ENCODE measurements around the gene GDAP1L1. TPM values are rescaled to one million over a fixed set of nuclear protein-coding genes. Genes with fewer than 3 reads are reported as not detected.

Gene GDAP1L1
- total RNA-seq, 1 experiment from 2014 or later: not detected

- Mint-ChIP-seq H3K27ac (ENCODE audit: unreplicated experiment) (no peak overlapping the region), H3K36me3 (ENCODE audit: insufficient read depth, unreplicated experiment) (no peaks in the 10 kb centered on the region), H3K27me3 (ENCODE audit: unreplicated experiment) (no peaks in the 10 kb centered on the region), H3K4me1 (ENCODE audit: low read depth, unreplicated experiment) (peaks cover under 1% of the 10 kb centered on the region), H3K9me3 (ENCODE audit: low read depth, unreplicated experiment) (no peaks in the 10 kb centered on the region), H3K4me3 (ENCODE audit: low read depth, unreplicated experiment) (no peak overlapping the region)
- intact Hi-C loops (cut with micrococcal nuclease; ENCODE audit: unreplicated experiment): no loop called here
- CTCF ChIA-PET: interaction anchor here (0.5 kb wide), 1 partner anchor 605 kb away, joined by 3 read pairs; no protein-coding TSS in a partner anchor
- no peak for DNase-seq
- TF ChIP-seq CTCF (IDR thresholded peaks at IDR 0.05; ENCODE audit: unreplicated experiment): no peak
- no TSS peak for BruUV-seq (replicated peaks)
Measured at GRCh38 chr20:44222633-44223368, 24.3 kb upstream of the GDAP1L1 start.

GRCh38 chr20:44223721-44224120 lies 23.4 kb upstream of the GDAP1L1 start:
- CTCF ChIA-PET: interaction anchor here (0.5 to 0.7 kb wide), 2 partner anchors 204 to 605 kb away, joined by 3 to 4 read pairs; no protein-coding TSS in a partner anchor
- Mint-ChIP-seq H3K4me1 (ENCODE audit: low read depth, unreplicated experiment) (no peaks in the 10 kb centered on the region), H3K27ac (ENCODE audit: unreplicated experiment) (no peak overlapping the region), H3K27me3 (ENCODE audit: unreplicated experiment) (no peaks in the 10 kb centered on the region), H3K9me3 (ENCODE audit: low read depth, unreplicated experiment) (no peaks in the 10 kb centered on the region), H3K4me3 (ENCODE audit: low read depth, unreplicated experiment) (no peak overlapping the region), H3K36me3 (ENCODE audit: insufficient read depth, unreplicated experiment) (peaks cover 5% of the 10 kb centered on the region)
- no peak for TF ChIP-seq CTCF (IDR thresholded peaks at IDR 0.05; ENCODE audit: unreplicated experiment)
- BruUV-seq (replicated peaks): no TSS peak
- no peak for DNase-seq
- intact Hi-C loops (cut with micrococcal nuclease; ENCODE audit: unreplicated experiment): no loop called here

GRCh38 chr20:44224637-44225036 lies 22.5 kb upstream of the GDAP1L1 start:
- H3K27ac Mint-ChIP-seq (ENCODE audit: unreplicated experiment): no peak overlapping the region
- no peak overlapping the region for H3K4me3 Mint-ChIP-seq (ENCODE audit: low read depth, unreplicated experiment)
- TF ChIP-seq CTCF (IDR thresholded peaks at IDR 0.05; ENCODE audit: unreplicated experiment): no peak
- DNase-seq: no peak
- CTCF ChIA-PET: interaction anchor here (0.6 kb wide), 1 partner anchor 111 kb away, joined by 3 read pairs; no protein-coding TSS in a partner anchor
- H3K4me1 Mint-ChIP-seq (ENCODE audit: low read depth, unreplicated experiment): no peaks in the 10 kb centered on the region
- no TSS peak for BruUV-seq (replicated peaks)
- H3K36me3 Mint-ChIP-seq (ENCODE audit: insufficient read depth, unreplicated experiment): peaks cover 5% of the 10 kb centered on the region
- intact Hi-C loops (cut with micrococcal nuclease; ENCODE audit: unreplicated experiment): no loop called here
- no peaks in the 10 kb centered on the region for H3K9me3 Mint-ChIP-seq (ENCODE audit: low read depth, unreplicated experiment)
- H3K27me3 Mint-ChIP-seq (ENCODE audit: unreplicated experiment): no peaks in the 10 kb centered on the region

GRCh38 chr20:44228465-44229258 lies 18.4 kb upstream of the GDAP1L1 start:
- Mint-ChIP-seq H3K4me1 (ENCODE audit: low read depth, unreplicated experiment) (no peaks in the 10 kb centered on the region), H3K27me3 (ENCODE audit: unreplicated experiment) (no peaks in the 10 kb centered on the region), H3K27ac (ENCODE audit: unreplicated experiment) (no peak overlapping the region), H3K4me3 (ENCODE audit: low read depth, unreplicated experiment) (no peak overlapping the region), H3K9me3 (ENCODE audit: low read depth, unreplicated experiment) (no peaks in the 10 kb centered on the region), H3K36me3 (ENCODE audit: insufficient read depth, unreplicated experiment) (peaks cover 5% of the 10 kb centered on the region)
- TF ChIP-seq CTCF (IDR thresholded peaks at IDR 0.05; ENCODE audit: unreplicated experiment): no peak
- DNase-seq: no peak
- intact Hi-C loops (cut with micrococcal nuclease; ENCODE audit: unreplicated experiment): no loop called here
- BruUV-seq (replicated peaks): no TSS peak
- CTCF ChIA-PET: interaction anchor here (2.3 kb wide), 1 partner anchor 11 kb away, joined by 9 read pairs; no protein-coding TSS in a partner anchor
